ENCODE measurements around the gene AHCYL1. TPM values are rescaled to one million over a fixed set of nuclear protein-coding genes. Genes with fewer than 3 reads are reported as not detected.

The AHCYL1 gene
- total RNA-seq, 1 donor from 2014 or later: 65.5 TPM

DNA sequence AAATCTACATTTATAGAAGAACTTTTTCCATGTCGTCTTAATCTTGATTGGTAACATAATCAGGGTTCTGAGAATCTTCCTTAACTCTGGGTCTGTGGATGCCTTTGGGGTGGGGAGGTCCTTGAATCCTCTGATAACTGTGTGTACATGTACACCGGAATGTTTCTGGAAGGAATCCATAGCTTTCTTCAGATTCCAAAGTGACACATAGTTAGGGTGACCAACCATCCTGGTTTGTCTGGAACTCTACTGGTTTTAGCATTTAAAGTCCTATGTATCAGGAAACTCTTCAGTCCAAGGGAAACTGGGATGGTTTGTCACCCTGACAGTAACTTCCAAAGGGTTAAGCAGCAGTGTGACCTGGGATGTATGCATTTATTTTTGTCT, 66.7 kb downstream of the AHCYL1 start:
- Histone ChIP-seq H3K4me3 (no peak overlapping the region), H3K27me3 (no peaks in the 10 kb centered on the region), H3F3A (ENCODE audit: low read depth) (peaks cover 8% of the 10 kb centered on the region), H3K36me3 (peaks cover 8% of the 10 kb centered on the region), H3K27ac (no peak overlapping the region), H3K79me2 (ENCODE audit: low read depth) (no peaks in the 10 kb centered on the region), H3K9ac (no peak overlapping the region), H3K9me3 (ENCODE audit: low read depth) (no peaks in the 10 kb centered on the region), H3K4me1 (no peaks in the 10 kb centered on the region), H2AFZ (replicated peaks) (no peak overlapping the region), H4K20me1 (ENCODE audit: low read depth) (peaks cover 23% of the 10 kb centered on the region), H3K4me2 (no peak overlapping the region)
- TF ChIP-seq EZH2 (IDR thresholded peaks at IDR 0.05) (no peak), EZH2phosphoT487 (IDR thresholded peaks at IDR 0.05) (no peak)
- TF ChIP-seq, protein P1, sequence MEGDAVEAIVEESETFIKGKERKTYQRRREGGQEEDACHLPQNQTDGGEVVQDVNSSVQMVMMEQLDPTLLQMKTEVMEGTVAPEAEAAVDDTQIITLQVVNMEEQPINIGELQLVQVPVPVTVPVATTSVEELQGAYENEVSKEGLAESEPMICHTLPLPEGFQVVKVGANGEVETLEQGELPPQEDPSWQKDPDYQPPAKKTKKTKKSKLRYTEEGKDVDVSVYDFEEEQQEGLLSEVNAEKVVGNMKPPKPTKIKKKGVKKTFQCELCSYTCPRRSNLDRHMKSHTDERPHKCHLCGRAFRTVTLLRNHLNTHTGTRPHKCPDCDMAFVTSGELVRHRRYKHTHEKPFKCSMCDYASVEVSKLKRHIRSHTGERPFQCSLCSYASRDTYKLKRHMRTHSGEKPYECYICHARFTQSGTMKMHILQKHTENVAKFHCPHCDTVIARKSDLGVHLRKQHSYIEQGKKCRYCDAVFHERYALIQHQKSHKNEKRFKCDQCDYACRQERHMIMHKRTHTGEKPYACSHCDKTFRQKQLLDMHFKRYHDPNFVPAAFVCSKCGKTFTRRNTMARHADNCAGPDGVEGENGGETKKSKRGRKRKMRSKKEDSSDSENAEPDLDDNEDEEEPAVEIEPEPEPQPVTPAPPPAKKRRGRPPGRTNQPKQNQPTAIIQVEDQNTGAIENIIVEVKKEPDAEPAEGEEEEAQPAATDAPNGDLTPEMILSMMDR (IDR thresholded peaks at IDR 0.05): no peak
- no peaks in the 10 kb centered on the region for H3K4me1 Mint-ChIP-seq
- no peaks in the 10 kb centered on the region for H3K27me3 Mint-ChIP-seq (ENCODE audit: insufficient read depth, low read depth)
- no peak overlapping the region for H3K27ac Mint-ChIP-seq
- no peaks in the 10 kb centered on the region for H3K9me3 Mint-ChIP-seq
- H3K36me3 Mint-ChIP-seq: peaks cover 40% of the 10 kb centered on the region
- no peak for DNase-seq (ENCODE audit: low spot score)
- no peak overlapping the region for H3K4me3 Mint-ChIP-seq

DNA sequence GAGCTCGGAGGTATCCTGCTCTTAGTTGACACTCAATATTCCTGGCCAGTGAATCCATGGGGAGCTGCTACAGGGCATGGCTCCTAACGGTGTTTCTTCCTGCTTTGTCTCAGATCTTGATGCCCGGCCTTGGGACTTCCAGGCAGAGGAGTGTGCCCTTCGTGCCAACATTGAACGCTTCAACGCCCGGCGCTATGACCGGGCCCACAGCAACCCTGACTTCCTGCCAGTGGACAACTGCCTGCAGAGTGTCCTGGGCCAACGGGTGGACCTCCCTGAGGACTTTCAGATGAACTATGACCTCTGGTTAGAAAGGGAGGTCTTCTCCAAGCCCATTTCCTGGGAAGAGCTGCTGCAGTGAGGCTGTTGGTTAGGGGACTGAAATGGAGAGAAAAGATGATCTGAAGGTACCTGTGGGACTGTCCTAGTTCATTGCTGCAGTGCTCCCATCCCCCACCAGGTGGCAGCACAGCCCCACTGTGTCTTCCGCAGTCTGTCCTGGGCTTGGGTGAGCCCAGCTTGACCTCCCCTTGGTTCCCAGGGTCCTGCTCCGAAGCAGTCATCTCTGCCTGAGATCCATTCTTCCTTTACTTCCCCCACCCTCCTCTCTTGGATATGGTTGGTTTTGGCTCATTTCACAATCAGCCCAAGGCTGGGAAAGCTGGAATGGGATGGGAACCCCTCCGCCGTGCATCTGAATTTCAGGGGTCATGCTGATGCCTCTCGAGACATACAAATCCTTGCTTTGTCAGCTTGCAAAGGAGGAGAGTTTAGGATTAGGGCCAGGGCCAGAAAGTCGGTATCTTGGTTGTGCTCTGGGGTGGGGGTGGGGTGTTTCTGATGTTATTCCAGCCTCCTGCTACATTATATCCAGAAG, 69.2 kb downstream of the AHCYL1 start:
- Histone ChIP-seq H4K20me1 (ENCODE audit: low read depth) (peaks cover 23% of the 10 kb centered on the region), H3K9me3 (ENCODE audit: low read depth) (no peaks in the 10 kb centered on the region), H3K79me2 (ENCODE audit: low read depth) (no peaks in the 10 kb centered on the region), H3K27me3 (no peaks in the 10 kb centered on the region), H3F3A (ENCODE audit: low read depth) (peaks cover 8% of the 10 kb centered on the region), H3K36me3 (peaks cover 8% of the 10 kb centered on the region), H3K4me2 (no peak overlapping the region), H3K9ac (no peak overlapping the region), H3K27ac (no peak overlapping the region), H3K4me3 (no peak overlapping the region), H2AFZ (replicated peaks) (no peak overlapping the region), H3K4me1 (no peaks in the 10 kb centered on the region)
- peaks cover 38% of the 10 kb centered on the region for H3K36me3 Mint-ChIP-seq
- TF ChIP-seq EZH2 (IDR thresholded peaks at IDR 0.05): no peak
- TF ChIP-seq, protein P1 (IDR thresholded peaks at IDR 0.05): peak; percentile 94
- no peaks in the 10 kb centered on the region for H3K4me1 Mint-ChIP-seq
- no peak overlapping the region for H3K4me3 Mint-ChIP-seq
- DNase-seq (ENCODE audit: low spot score): peak; percentile 68
- H3K9me3 Mint-ChIP-seq: no peaks in the 10 kb centered on the region
- no peak overlapping the region for H3K27ac Mint-ChIP-seq
- peaks cover 3% of the 10 kb centered on the region for H3K27me3 Mint-ChIP-seq (ENCODE audit: insufficient read depth, low read depth)

DNA sequence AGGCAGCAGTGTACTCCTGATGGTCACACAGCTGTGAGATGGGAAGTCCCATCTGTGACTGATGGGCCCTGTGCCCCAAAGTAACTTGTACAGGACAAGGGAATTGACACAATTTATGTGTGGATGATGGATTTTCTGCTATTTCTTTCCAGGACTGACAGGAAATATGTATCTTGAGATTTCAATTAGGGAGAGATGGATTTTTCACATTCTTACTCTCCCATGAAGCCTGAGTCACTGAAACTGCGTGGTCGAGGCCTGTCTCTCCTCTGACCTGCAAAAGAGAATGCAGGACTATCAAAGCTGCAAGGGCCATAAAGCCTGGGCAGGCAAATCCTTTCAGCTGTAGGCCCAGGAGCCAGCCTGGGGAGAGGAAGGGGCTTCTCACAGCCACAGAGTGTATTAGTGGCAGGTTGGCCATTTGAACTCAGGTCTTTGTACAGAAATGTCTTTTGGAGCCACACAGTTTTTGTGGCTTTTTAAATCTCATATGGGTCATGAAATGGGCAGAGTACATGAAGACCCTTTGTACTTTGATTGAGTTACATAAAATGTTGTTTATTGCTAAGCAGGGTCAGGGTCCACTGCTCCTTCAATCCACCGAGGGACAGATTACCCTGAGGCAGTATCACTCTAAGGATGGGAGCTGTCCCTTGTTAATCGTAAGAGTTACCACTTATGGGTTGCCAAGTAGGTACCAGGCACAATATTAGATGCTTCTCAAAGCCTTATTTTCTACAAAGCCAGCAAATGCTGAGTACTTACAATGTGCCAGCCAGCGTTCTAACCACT, 71.1 kb downstream of the AHCYL1 start:
- Mint-ChIP-seq H3K27ac (peak overlapping the region; percentile 42), H3K4me3 (no peak overlapping the region), H3K36me3 (peaks cover 44% of the 10 kb centered on the region), H3K9me3 (no peaks in the 10 kb centered on the region), H3K27me3 (ENCODE audit: insufficient read depth, low read depth) (peaks cover 5% of the 10 kb centered on the region), H3K4me1 (no peaks in the 10 kb centered on the region)
- Histone ChIP-seq H4K20me1 (ENCODE audit: low read depth) (peaks cover 32% of the 10 kb centered on the region), H3F3A (ENCODE audit: low read depth) (peaks cover 8% of the 10 kb centered on the region), H3K27ac (no peak overlapping the region), H3K4me3 (no peak overlapping the region), H3K4me1 (no peaks in the 10 kb centered on the region), H2AFZ (replicated peaks) (no peak overlapping the region), H3K9ac (no peak overlapping the region), H3K9me3 (ENCODE audit: low read depth) (no peaks in the 10 kb centered on the region), H3K36me3 (peaks cover 8% of the 10 kb centered on the region), H3K4me2 (no peak overlapping the region), H3K79me2 (ENCODE audit: low read depth) (no peaks in the 10 kb centered on the region), H3K27me3 (no peaks in the 10 kb centered on the region)
- TF ChIP-seq EZH2phosphoT487 (IDR thresholded peaks at IDR 0.05) (no peak), EZH2 (IDR thresholded peaks at IDR 0.05) (no peak)
- TF ChIP-seq, protein P1 (IDR thresholded peaks at IDR 0.05): no peak
- no peak for DNase-seq (ENCODE audit: low spot score)

Data from neural progenitor cell (in vitro differentiated cells).